DMS114 treated with DMSO at 0.1 percent for 48 hours (cell line): ENCODE data around the gene SH3RF3.

Experiments used
- DNase-seq: peaks from one replicate; lab custom pipeline; 2025; ENCODE audit not compliant: unreplicated experiment; lab: John Stamatoyannopoulos, UW

Gene SH3RF3

DNA sequence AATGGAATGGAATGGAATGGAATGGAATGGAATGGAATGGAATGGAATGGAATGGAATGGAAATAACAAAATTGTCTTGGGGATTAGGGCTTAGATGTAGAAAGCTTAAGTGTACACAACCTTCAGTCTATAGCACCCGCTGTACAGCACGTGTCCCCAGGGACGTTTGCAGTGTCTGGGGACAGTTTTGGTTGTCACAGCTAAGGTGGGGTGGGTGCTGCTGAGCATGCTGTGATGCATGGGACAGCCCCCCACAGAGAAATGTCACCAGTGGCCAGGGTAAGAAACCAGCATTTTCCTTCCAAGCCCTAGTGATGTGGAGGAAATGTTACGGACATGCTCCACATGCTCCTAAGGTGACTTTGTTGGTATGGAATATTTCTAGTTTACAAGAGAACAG lies 70.8 kb downstream of the SH3RF3 start:
- DNase-seq = no peak

GRCh38 chr2:109200616-109201464 lies 71.8 kb downstream of the SH3RF3 start:
- no peak for DNase-seq

DNA sequence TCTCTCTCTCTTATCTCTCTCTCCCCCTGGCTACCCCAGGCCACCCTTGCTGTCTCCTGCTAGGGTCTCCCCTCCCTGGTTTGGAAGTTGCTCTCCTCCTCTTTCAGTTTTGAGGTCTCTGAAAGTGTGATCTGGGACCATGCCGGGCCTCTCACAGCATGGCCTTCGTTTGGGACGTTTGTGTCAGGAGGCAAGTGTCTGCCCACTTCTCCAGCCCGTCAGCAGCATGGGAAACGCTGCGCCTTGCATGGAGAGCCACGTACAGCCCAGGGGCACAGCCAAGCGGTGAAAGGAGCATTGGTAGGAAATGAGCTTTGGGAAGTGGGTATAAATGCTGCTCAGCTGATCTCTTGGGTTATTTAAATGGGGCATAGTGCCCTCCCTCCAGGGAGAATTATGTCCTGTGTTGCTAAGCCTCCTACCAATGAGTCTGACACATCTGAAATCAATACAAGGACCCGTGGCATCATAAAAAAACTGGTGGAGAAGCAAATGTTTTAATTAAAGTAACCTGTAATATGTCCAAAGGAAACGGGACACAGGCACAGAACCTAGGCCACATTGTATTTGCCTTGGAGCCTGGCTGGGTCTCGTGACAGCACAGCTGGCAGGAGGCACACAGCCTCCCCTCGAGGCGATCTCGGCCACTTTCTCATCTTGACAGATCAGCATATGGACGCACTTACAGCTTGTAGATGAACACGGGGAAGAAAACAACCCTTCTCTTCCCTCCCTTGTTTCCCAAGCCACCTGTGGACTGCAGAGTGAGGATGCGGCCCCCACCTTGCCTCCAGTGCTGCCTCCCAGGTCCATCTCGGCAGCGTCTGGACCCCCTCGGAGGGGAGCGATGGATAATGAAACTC lies 72.7 kb downstream of the SH3RF3 start:
- DNase-seq = no peak

DNA sequence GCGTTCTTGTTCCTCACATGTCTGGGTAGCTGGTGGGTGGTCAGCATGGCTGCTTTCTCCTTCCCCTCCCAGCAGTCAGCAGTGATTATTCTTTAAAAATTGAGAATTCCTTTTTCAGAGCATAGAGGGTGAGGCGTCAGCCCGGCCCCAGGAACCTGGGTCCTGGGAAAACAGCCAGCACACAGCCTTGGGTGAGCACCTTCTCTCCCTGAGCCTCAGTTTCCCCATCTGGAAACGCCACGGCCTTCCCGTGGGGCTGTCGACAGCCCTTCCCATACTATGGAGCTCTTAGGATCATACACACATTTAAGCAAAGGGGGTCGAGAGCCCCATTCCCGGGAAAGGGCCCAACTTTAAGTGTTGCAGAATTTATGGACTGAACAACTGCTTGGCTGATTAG lies 73.5 kb downstream of the SH3RF3 start:
- DNase-seq = no peak

DNA sequence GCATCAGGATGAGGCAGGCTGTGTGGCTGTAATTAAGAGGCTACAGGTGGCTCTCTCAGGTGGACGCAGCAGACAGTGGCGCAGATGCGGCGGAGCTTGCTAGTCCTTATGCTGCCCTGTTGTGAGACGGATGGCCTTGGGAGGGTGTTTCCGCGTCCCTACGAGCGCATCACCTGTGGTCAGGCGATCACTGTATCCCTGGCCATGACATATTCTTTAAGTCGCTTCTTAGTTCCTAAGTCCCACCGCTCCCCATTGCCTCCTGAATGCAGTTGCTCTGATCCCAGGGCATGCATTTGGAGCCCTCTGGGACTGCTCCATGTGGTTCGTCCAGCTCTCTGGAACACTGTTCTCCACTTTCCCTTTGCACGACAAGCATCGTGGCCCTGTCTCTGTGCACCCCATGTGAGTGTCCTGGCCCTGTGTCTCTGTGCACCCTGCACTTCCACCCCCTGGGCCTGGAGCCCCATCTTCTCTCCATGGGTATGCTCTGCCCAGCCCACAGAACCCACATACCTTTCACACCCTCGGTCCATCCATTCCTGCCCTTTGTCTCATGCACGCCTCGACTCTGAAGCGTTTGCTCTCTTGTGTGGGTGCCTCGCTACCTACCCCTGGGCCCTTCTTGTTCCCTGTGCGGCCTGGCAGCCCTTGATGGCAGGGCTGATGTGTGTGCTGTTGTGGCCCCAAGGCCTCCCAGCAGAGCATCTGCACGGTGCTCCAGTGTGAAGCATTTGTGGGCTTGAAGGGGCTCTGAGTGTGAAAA lies 74.4 kb downstream of the SH3RF3 start:
- DNase-seq = no peak

- DNase-seq = no peak
These were observed 75.4 kb downstream of the SH3RF3 start for GRCh38 chr2:109204412-109204811.

- no peak for DNase-seq
These were observed 76.4 kb downstream of the SH3RF3 start for GRCh38 chr2:109205447-109205846.

- no peak for DNase-seq
These were observed 77.7 kb downstream of the SH3RF3 start for GRCh38 chr2:109206569-109207146.

- no peak for DNase-seq
These were observed 78.2 kb downstream of the SH3RF3 start for GRCh38 chr2:109207176-109207575.

- DNase-seq = no peak
These were observed 79.3 kb downstream of the SH3RF3 start for GRCh38 chr2:109208071-109208950.

DNA sequence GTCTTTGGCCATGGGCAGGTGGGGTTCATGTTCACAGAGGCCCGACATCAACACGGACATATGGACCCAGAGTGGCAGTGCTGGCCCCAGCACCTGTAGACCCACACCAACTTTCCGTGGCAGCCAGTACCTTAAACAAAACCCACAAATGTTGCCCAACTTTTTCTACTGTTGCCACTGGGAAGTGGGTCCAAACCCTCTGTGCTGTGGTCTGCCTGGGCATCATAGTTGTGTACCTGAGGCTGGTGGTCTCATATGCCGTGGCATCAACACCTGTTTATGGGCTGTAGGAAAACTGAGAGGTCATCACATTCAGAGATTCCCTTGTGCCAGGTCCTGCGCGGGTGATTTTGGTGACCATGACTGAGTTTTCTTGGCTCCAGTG lies 79.9 kb downstream of the SH3RF3 start:
- DNase-seq = no peak

GRCh38 chr2:109209412-109209811 lies 80.4 kb downstream of the SH3RF3 start:
- no peak for DNase-seq

- DNase-seq = no peak
These were observed 80.9 kb downstream of the SH3RF3 start for GRCh38 chr2:109209941-109210340.

DNA sequence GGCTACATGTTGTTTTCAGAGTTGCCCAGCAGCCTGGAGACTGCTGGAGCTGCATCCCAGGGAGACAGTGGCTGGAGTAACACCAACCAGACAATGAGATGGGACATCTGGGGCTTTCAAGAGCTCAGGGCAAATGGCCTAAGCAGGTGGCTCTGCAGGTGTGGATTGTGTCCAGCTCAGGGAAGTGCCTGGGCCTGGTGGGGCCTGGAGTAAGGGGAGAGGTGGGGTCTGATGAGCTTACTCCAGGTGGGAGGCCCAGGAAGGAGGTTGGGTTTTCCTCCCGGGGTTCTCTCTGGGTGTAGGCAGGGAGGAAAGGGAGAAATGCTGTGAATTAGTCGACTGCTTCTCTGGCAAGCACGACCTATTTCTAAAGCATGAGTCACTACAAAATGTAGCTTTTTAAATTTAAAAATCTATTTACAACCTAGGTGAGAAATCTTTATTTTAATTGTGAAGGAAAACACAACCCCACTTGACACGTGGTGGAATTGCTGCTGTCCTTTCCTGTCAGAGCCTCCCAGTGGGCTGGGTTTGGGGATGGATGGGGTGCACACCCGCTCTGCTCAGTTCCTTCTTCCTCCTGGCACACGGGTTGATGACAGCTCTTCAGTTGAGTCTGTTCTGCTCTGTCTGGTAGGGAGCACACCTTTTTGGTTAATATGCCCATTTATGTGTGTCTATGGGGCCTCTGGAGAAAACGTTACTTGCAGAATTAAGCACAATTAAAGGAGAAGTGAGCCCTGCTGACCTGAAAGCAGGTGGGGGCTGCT lies 81.6 kb downstream of the SH3RF3 start:
- no peak for DNase-seq

- DNase-seq = no peak
These were observed 82.3 kb downstream of the SH3RF3 start for GRCh38 chr2:109211315-109211714.

DNA sequence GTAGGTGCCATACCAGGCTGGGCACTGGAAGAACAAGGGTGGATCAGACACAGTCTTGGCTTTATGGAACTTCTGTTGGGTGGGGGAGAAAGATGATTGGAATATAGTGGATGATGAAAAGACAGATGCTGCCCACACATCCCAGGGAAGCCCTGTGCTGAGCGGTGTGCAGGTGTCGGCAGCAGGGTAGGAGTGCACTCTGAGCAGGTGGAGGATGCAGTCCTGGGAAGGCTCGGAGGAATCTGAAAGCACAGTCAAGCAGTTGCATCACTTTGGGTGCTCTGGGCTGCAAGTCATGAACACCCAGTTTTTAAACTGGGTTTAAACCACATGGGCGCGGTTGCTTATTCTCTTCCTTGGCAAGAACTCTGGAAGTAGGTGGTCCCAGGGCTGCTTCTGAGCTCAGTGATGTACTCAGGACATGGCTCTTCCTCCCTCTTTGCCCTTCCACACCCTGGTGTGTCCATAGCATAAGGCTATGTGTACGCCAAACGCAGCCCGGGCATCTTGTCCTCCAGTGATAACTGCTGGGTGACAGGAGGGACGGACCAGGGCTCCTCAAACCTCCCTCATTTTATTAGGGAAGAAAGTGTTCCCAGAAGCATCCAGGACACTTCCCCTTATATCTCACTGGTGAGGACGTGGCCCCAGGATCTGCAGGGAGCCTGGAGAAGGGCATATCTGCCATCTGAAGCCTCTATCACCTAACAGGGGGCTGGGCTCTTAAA lies 84.0 kb downstream of the SH3RF3 start:
- DNase-seq = no peak

GRCh38 chr2:109213646-109214433 lies 84.8 kb downstream of the SH3RF3 start:
- DNase-seq = no peak
